ENCODE data around the gene PARVA.

- no peak for TF ChIP-seq POLR2A (IDR thresholded peaks at IDR 0.05; ENCODE audit: low read depth, low read length)
- TF ChIP-seq POLR2AphosphoS5 (IDR thresholded peaks at IDR 0.05; ENCODE audit: low read depth, low read length), result no peak
- TF ChIP-seq TAF1 (IDR thresholded peaks at IDR 0.05; ENCODE audit: low read depth, low read length), result no peak
- no peak for TF ChIP-seq SPI1 (IDR thresholded peaks at IDR 0.05; ENCODE audit: low read depth, low read length)
Observed at GRCh38 chr11:12403997-12404350, 26.6 kb downstream of the PARVA start.

All from GM12891 (cell line).